Endodermal cell (in vitro differentiated cells): Measurements from ENCODE around the gene ATP6AP1. TPM values are rescaled to one million over a fixed set of nuclear protein-coding genes. Genes with fewer than 3 reads are reported as not detected.

Experiments
- DNase-seq: peaks from one replicate; pipeline ENCODE4 v3.0.0-alpha.2; 2017
- H3K27ac ChIP-seq: 2 replicates; pipeline ENCODE4 v1.5.1; 2013; ENCODE audit warnings: mild to moderate bottlenecking, low read depth, low read length, moderate library complexity
- H3K27me3 ChIP-seq: 2 replicates; pipeline ENCODE4 v1.6.1; 2013; ENCODE audit warnings: mild to moderate bottlenecking, low read length, moderate library complexity; ENCODE audit not compliant: insufficient read depth, control insufficient read depth, poor library complexity, severe bottlenecking
- H3K36me3 ChIP-seq: 2 replicates; pipeline ENCODE4 v1.7.0; 2013; ENCODE audit warnings: mild to moderate bottlenecking, low read length, moderate library complexity; ENCODE audit not compliant: control insufficient read depth, insufficient read depth
- H3K4me1 ChIP-seq: one replicate; pipeline ENCODE4 v1.7.0; 2013; ENCODE audit warnings: low read length; ENCODE audit not compliant: control insufficient read depth, insufficient read depth
- H3K4me3 ChIP-seq: 2 replicates; pipeline ENCODE4 v1.5.1; 2013; ENCODE audit warnings: mild to moderate bottlenecking, low read length, moderate library complexity
- H3K9ac ChIP-seq: 2 replicates; pipeline ENCODE4 v1.6.1; 2013; ENCODE audit warnings: mild to moderate bottlenecking, low read length, moderate library complexity; ENCODE audit not compliant: poor library complexity, severe bottlenecking; ENCODE audit errors: extremely low read depth
- H3K9me3 ChIP-seq: 2 replicates; pipeline ENCODE4 v1.6.1; 2013; ENCODE audit warnings: mild to moderate bottlenecking, low read length, moderate library complexity; ENCODE audit not compliant: control insufficient read depth
- H3K27ac Mint-ChIP-seq: 2 replicates; pipeline ENCODE4 v1.8.0; 2020; ENCODE audit warnings: mixed read lengths
- H3K27me3 Mint-ChIP-seq: 2 replicates; pipeline ENCODE4 v1.8.0; 2021; ENCODE audit warnings: mild to moderate bottlenecking, mixed read lengths; ENCODE audit not compliant: insufficient read depth
- H3K36me3 Mint-ChIP-seq: 2 replicates; pipeline ENCODE4 v1.8.0; 2020; ENCODE audit warnings: low read depth, mixed read lengths
- H3K4me1 Mint-ChIP-seq: 2 replicates; pipeline ENCODE4 v1.8.0; 2020; ENCODE audit warnings: mixed read lengths
- H3K4me3 Mint-ChIP-seq: 2 replicates; pipeline ENCODE4 v1.8.0; 2020; ENCODE audit warnings: mild to moderate bottlenecking, moderate library complexity, mixed read lengths
- H3K9me3 Mint-ChIP-seq: 2 replicates; pipeline ENCODE4 v1.8.0; 2020; ENCODE audit warnings: mild to moderate bottlenecking, mixed read lengths
- WGBS, 2 experiments: methylation state at CpG; one replicate each; pipeline versions ENCODE4 v1.1.5 to v1.1.7; 2013; ENCODE audit warnings: missing lambda C conversion rate in 2 of 2, mixed read lengths in 1 of 2; ENCODE audit not compliant: insufficient coverage in 1 of 2, insufficient read length in 1 of 2; 5-methylcytosine and 5-hydroxymethylcytosine counted together
- total RNA-seq, 2 donors: library from RNA; stranded (reverse); fragmentation: NEBNext Ultra II Directional in 1 of 2; extraction: Animal tissue kit (Norgen Biotek cat#: 25700) in 1 of 2; gene quantifications; 2 replicates in 1 of 2; 3 replicates in 1 of 2; pipeline ENCODE4 v1.2.1, GENCODE V29; 2021
- TF ChIP-seq, protein P1 (sequence below): fragments of 200-600 bp; sonication (generic); conservative IDR thresholded peaks from 2 replicates; pipeline ENCODE4 v1.5.0; 2021; ENCODE audit warnings: antibody characterized with exemption, mild to moderate bottlenecking

The ATP6AP1 gene
- total RNA-seq, 2 donors from 2014 or later = 61.6 to 66.8 TPM

DNA sequence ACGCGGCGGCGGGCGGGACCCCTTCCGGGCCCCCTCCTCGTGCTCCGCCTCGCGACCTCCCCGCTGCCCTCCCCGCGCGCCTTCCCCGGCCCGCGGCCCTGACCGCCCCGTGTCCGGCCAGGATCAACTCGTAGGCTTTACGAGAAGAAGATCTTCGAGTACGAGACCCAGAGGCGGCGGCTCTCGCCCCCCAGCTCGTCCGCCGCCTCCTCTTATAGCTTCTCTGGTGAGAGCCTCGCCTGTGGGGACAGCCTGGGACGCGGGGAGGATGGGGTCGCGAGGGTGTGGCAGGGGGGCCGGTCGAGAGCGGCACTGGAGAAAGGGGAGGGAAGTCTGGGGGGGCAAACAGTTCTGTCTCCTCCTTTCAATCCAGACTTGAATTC lies 48.9 kb upstream of the ATP6AP1 start:
- 0% methylated on average over 37 of the region's 38 CpGs; no CpG with 5 or more reads in 1 of the 2 experiments for WGBS, 2 experiments
- Mint-ChIP-seq H3K9me3 (peaks cover 60% of the 10 kb centered on the region), H3K4me1 (peaks cover 7% of the 10 kb centered on the region), H3K4me3 (peak overlapping the region; percentile 73), H3K27me3 (peaks cover 10% of the 10 kb centered on the region), H3K27ac (peak overlapping the region; percentile 90), H3K36me3 (peaks cover 8% of the 10 kb centered on the region)
- TF ChIP-seq, protein P1, sequence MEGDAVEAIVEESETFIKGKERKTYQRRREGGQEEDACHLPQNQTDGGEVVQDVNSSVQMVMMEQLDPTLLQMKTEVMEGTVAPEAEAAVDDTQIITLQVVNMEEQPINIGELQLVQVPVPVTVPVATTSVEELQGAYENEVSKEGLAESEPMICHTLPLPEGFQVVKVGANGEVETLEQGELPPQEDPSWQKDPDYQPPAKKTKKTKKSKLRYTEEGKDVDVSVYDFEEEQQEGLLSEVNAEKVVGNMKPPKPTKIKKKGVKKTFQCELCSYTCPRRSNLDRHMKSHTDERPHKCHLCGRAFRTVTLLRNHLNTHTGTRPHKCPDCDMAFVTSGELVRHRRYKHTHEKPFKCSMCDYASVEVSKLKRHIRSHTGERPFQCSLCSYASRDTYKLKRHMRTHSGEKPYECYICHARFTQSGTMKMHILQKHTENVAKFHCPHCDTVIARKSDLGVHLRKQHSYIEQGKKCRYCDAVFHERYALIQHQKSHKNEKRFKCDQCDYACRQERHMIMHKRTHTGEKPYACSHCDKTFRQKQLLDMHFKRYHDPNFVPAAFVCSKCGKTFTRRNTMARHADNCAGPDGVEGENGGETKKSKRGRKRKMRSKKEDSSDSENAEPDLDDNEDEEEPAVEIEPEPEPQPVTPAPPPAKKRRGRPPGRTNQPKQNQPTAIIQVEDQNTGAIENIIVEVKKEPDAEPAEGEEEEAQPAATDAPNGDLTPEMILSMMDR = no peak
- Histone ChIP-seq H3K27ac (peak overlapping the region; percentile 90), H3K27me3 (no peaks in the 10 kb centered on the region), H3K9ac (peak overlapping the region; percentile 85), H3K4me1 (no peaks in the 10 kb centered on the region), H3K36me3 (no peaks in the 10 kb centered on the region), H3K9me3 (no peaks in the 10 kb centered on the region), H3K4me3 (peak overlapping the region; percentile 86)
- no peak for DNase-seq

DNA sequence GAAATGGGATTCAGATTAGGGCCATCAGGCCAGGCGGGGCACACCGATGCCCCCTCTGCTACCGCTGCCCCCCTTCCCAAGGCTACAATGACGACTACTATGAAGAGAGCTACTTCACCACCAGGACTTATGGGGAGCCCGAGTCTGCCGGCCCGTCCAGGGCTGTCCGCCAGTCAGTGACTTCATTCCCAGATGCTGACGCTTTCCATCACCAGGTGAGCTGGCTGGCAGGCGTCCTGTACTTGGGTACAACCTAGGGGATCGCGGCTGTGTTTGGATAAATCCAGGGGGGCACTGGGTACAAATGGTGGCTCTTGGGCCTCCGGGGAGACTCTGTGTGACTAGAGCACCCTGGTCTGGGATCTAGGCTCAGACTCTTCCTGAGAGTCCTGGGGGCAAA lies 48.3 kb upstream of the ATP6AP1 start:
- Histone ChIP-seq H3K36me3 (no peaks in the 10 kb centered on the region), H3K27me3 (no peaks in the 10 kb centered on the region), H3K27ac (no peak overlapping the region), H3K9ac (peak overlapping the region; percentile 85), H3K4me1 (no peaks in the 10 kb centered on the region), H3K4me3 (peak overlapping the region; percentile 86), H3K9me3 (no peaks in the 10 kb centered on the region)
- H3K27ac Mint-ChIP-seq = peak overlapping the region; percentile 90
- peak overlapping the region; percentile 73 for H3K4me3 Mint-ChIP-seq
- H3K36me3 Mint-ChIP-seq = peaks cover 8% of the 10 kb centered on the region
- TF ChIP-seq, protein P1 = no peak
- DNase-seq = no peak
- H3K9me3 Mint-ChIP-seq = peaks cover 58% of the 10 kb centered on the region
- WGBS, 2 experiments = 40% methylated on average over 13 of the region's 13 CpGs; no CpG with 5 or more reads in 1 of the 2 experiments
- peaks cover 8% of the 10 kb centered on the region for H3K27me3 Mint-ChIP-seq
- peaks cover 7% of the 10 kb centered on the region for H3K4me1 Mint-ChIP-seq

DNA sequence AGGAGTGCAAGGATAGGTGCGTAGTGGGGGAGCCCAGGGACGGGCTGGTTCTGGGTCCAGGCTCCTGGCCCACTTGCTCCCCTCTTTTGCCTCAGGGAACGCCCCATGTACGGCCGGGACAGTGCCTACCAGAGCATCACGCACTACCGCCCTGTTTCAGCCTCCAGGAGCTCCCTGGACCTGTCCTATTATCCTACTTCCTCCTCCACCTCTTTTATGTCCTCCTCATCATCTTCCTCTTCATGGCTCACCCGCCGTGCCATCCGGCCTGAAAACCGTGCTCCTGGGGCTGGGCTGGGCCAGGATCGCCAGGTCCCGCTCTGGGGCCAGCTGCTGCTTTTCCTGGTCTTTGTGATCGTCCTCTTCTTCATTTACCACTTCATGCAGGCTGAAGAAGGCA lies 47.7 kb upstream of the ATP6AP1 start:
- Mint-ChIP-seq H3K36me3 (peaks cover 8% of the 10 kb centered on the region), H3K4me3 (peak overlapping the region; percentile 73), H3K4me1 (peaks cover 7% of the 10 kb centered on the region), H3K27me3 (peaks cover 7% of the 10 kb centered on the region), H3K27ac (peak overlapping the region; percentile 90), H3K9me3 (peaks cover 55% of the 10 kb centered on the region)
- no peaks in the 10 kb centered on the region for H3K36me3 ChIP-seq
- no peaks in the 10 kb centered on the region for H3K27me3 ChIP-seq
- no peaks in the 10 kb centered on the region for H3K9me3 ChIP-seq
- H3K4me1 ChIP-seq = no peaks in the 10 kb centered on the region
- 77% methylated on average over 14 of the region's 14 CpGs; no CpG with 5 or more reads in 1 of the 2 experiments for WGBS, 2 experiments
- H3K4me3 ChIP-seq = peak overlapping the region; percentile 86
- H3K9ac ChIP-seq = peak overlapping the region; percentile 85
- H3K27ac ChIP-seq = no peak overlapping the region
- TF ChIP-seq, protein P1 = no peak
- DNase-seq = no peak
